ENCODE results near the gene PRKCI.
"Not testable (repeated sequence)": the region's sequence is repeated elsewhere in the genome, so short reads cannot be mapped to it uniquely, and the experiment has no call there.

The PRKCI gene

GRCh38 chr3:170327868-170328548 lies 105.8 kb downstream of the PRKCI start:
- H3K27me3 ChIP-seq (ENCODE audit: control insufficient read depth, insufficient read depth, low read length); H3K36me3 ChIP-seq (ENCODE audit: control insufficient read depth, low read depth, low read length); H3K9me3 ChIP-seq (ENCODE audit: control insufficient read depth, low read depth, low read length); H3K4me3 ChIP-seq (ENCODE audit: low read length); H3K27ac ChIP-seq (ENCODE audit: low read length); H3K4me1 ChIP-seq (ENCODE audit: control insufficient read depth, low read depth, low read length); H3K9ac ChIP-seq (ENCODE audit: low read length): not testable (repeated sequence)

- H3K4me1 ChIP-seq (ENCODE audit: control insufficient read depth, low read depth, low read length), result no peaks in the 10 kb centered on the region
- no peaks in the 10 kb centered on the region for H3K36me3 ChIP-seq (ENCODE audit: control insufficient read depth, low read depth, low read length)
- no peaks in the 10 kb centered on the region for H3K27me3 ChIP-seq (ENCODE audit: control insufficient read depth, insufficient read depth, low read length)
- no peak overlapping the region for H3K9ac ChIP-seq (ENCODE audit: low read length)
- H3K27ac ChIP-seq (ENCODE audit: low read length), result no peak overlapping the region
- no peak overlapping the region for H3K4me3 ChIP-seq (ENCODE audit: low read length)
- peaks cover 6% of the 10 kb centered on the region for H3K9me3 ChIP-seq (ENCODE audit: control insufficient read depth, low read depth, low read length)
Observed at GRCh38 chr3:170330366-170330765, 108.1 kb downstream of the PRKCI start.

GRCh38 chr3:170331143-170331542 lies 108.9 kb downstream of the PRKCI start:
- Histone ChIP-seq H3K9ac (ENCODE audit: low read length) (no peak overlapping the region), H3K4me3 (ENCODE audit: low read length) (no peak overlapping the region), H3K27ac (ENCODE audit: low read length) (no peak overlapping the region), H3K27me3 (ENCODE audit: control insufficient read depth, insufficient read depth, low read length) (no peaks in the 10 kb centered on the region), H3K36me3 (ENCODE audit: control insufficient read depth, low read depth, low read length) (no peaks in the 10 kb centered on the region), H3K4me1 (ENCODE audit: control insufficient read depth, low read depth, low read length) (no peaks in the 10 kb centered on the region), H3K9me3 (ENCODE audit: control insufficient read depth, low read depth, low read length) (peaks cover 6% of the 10 kb centered on the region)

GRCh38 chr3:170337420-170337819 lies 115.2 kb downstream of the PRKCI start:
- no peak overlapping the region for H3K27ac ChIP-seq (ENCODE audit: low read length)
- no peaks in the 10 kb centered on the region for H3K36me3 ChIP-seq (ENCODE audit: control insufficient read depth, low read depth, low read length)
- H3K9ac ChIP-seq (ENCODE audit: low read length), result no peak overlapping the region
- no peaks in the 10 kb centered on the region for H3K4me1 ChIP-seq (ENCODE audit: control insufficient read depth, low read depth, low read length)
- peaks cover 24% of the 10 kb centered on the region for H3K9me3 ChIP-seq (ENCODE audit: control insufficient read depth, low read depth, low read length)
- H3K27me3 ChIP-seq (ENCODE audit: control insufficient read depth, insufficient read depth, low read length), result no peaks in the 10 kb centered on the region
- H3K4me3 ChIP-seq (ENCODE audit: low read length), result no peak overlapping the region

GRCh38 chr3:170338690-170339340 lies 116.6 kb downstream of the PRKCI start:
- H3K36me3 ChIP-seq (ENCODE audit: control insufficient read depth, low read depth, low read length), result no peaks in the 10 kb centered on the region
- H3K4me3 ChIP-seq (ENCODE audit: low read length), result no peak overlapping the region
- H3K9me3 ChIP-seq (ENCODE audit: control insufficient read depth, low read depth, low read length), result peaks cover 24% of the 10 kb centered on the region
- no peaks in the 10 kb centered on the region for H3K27me3 ChIP-seq (ENCODE audit: control insufficient read depth, insufficient read depth, low read length)
- H3K27ac ChIP-seq (ENCODE audit: low read length), result no peak overlapping the region
- peaks cover under 1% of the 10 kb centered on the region for H3K4me1 ChIP-seq (ENCODE audit: control insufficient read depth, low read depth, low read length)
- no peak overlapping the region for H3K9ac ChIP-seq (ENCODE audit: low read length)

GRCh38 chr3:170342273-170342672 lies 120.0 kb downstream of the PRKCI start:
- H3K27ac ChIP-seq (ENCODE audit: low read length); H3K4me3 ChIP-seq (ENCODE audit: low read length); H3K27me3 ChIP-seq (ENCODE audit: control insufficient read depth, insufficient read depth, low read length); H3K9ac ChIP-seq (ENCODE audit: low read length); H3K36me3 ChIP-seq (ENCODE audit: control insufficient read depth, low read depth, low read length); H3K4me1 ChIP-seq (ENCODE audit: control insufficient read depth, low read depth, low read length): not testable (repeated sequence)
- H3K9me3 ChIP-seq (ENCODE audit: control insufficient read depth, low read depth, low read length), result peaks cover 24% of the 10 kb centered on the region

GRCh38 chr3:170343859-170344258 lies 121.6 kb downstream of the PRKCI start:
- not testable (repeated sequence) for H3K9me3 ChIP-seq (ENCODE audit: control insufficient read depth, low read depth, low read length); H3K27ac ChIP-seq (ENCODE audit: low read length); H3K9ac ChIP-seq (ENCODE audit: low read length); H3K36me3 ChIP-seq (ENCODE audit: control insufficient read depth, low read depth, low read length); H3K27me3 ChIP-seq (ENCODE audit: control insufficient read depth, insufficient read depth, low read length); H3K4me3 ChIP-seq (ENCODE audit: low read length); H3K4me1 ChIP-seq (ENCODE audit: control insufficient read depth, low read depth, low read length)

- H3K9ac ChIP-seq (ENCODE audit: low read length), result no peak overlapping the region
- no peaks in the 10 kb centered on the region for H3K36me3 ChIP-seq (ENCODE audit: control insufficient read depth, low read depth, low read length)
- H3K27ac ChIP-seq (ENCODE audit: low read length), result no peak overlapping the region
- H3K4me1 ChIP-seq (ENCODE audit: control insufficient read depth, low read depth, low read length), result peaks cover 4% of the 10 kb centered on the region
- H3K4me3 ChIP-seq (ENCODE audit: low read length), result no peak overlapping the region
- peaks cover 3% of the 10 kb centered on the region for H3K9me3 ChIP-seq (ENCODE audit: control insufficient read depth, low read depth, low read length)
- H3K27me3 ChIP-seq (ENCODE audit: control insufficient read depth, insufficient read depth, low read length), result no peaks in the 10 kb centered on the region
Observed at GRCh38 chr3:170344971-170345370, 122.7 kb downstream of the PRKCI start.

GRCh38 chr3:170346481-170347392 lies 124.5 kb downstream of the PRKCI start:
- no peak overlapping the region for H3K9ac ChIP-seq (ENCODE audit: low read length)
- H3K27me3 ChIP-seq (ENCODE audit: control insufficient read depth, insufficient read depth, low read length), result no peaks in the 10 kb centered on the region
- H3K36me3 ChIP-seq (ENCODE audit: control insufficient read depth, low read depth, low read length), result no peaks in the 10 kb centered on the region
- no peaks in the 10 kb centered on the region for H3K9me3 ChIP-seq (ENCODE audit: control insufficient read depth, low read depth, low read length)
- H3K4me3 ChIP-seq (ENCODE audit: low read length), result no peak overlapping the region
- H3K27ac ChIP-seq (ENCODE audit: low read length), result no peak overlapping the region
- H3K4me1 ChIP-seq (ENCODE audit: control insufficient read depth, low read depth, low read length), result peaks cover 4% of the 10 kb centered on the region

GRCh38 chr3:170350515-170351413 lies 128.5 kb downstream of the PRKCI start:
- H3K4me1 ChIP-seq (ENCODE audit: control insufficient read depth, low read depth, low read length), result peaks cover 19% of the 10 kb centered on the region
- H3K4me3 ChIP-seq (ENCODE audit: low read length), result no peak overlapping the region
- H3K9me3 ChIP-seq (ENCODE audit: control insufficient read depth, low read depth, low read length), result no peaks in the 10 kb centered on the region
- H3K36me3 ChIP-seq (ENCODE audit: control insufficient read depth, low read depth, low read length), result no peaks in the 10 kb centered on the region
- no peak overlapping the region for H3K27ac ChIP-seq (ENCODE audit: low read length)
- H3K9ac ChIP-seq (ENCODE audit: low read length), result no peak overlapping the region
- no peaks in the 10 kb centered on the region for H3K27me3 ChIP-seq (ENCODE audit: control insufficient read depth, insufficient read depth, low read length)

GRCh38 chr3:170352936-170353335 lies 130.7 kb downstream of the PRKCI start:
- Histone ChIP-seq H3K36me3 (ENCODE audit: control insufficient read depth, low read depth, low read length) (no peaks in the 10 kb centered on the region), H3K27me3 (ENCODE audit: control insufficient read depth, insufficient read depth, low read length) (no peaks in the 10 kb centered on the region), H3K9ac (ENCODE audit: low read length) (no peak overlapping the region), H3K4me3 (ENCODE audit: low read length) (no peak overlapping the region), H3K9me3 (ENCODE audit: control insufficient read depth, low read depth, low read length) (no peaks in the 10 kb centered on the region), H3K27ac (ENCODE audit: low read length) (no peak overlapping the region), H3K4me1 (ENCODE audit: control insufficient read depth, low read depth, low read length) (peaks cover 22% of the 10 kb centered on the region)

Measured in iPS-18a (cell line).